A549 (cell line): ENCODE results near the gene ALAS2.

ENCODE experiments used
- BHLHE40 ChIP-seq: IDR thresholded peaks from 2 replicates; pipeline ENCODE4 v1.6.1; 2012; ENCODE audit warnings: low read depth, low read length, inconsistent platforms
- CBX2 ChIP-seq: fragments of 200-600 bp; sonication (generic); IDR thresholded peaks from 2 replicates; pipeline ENCODE4 v1.6.1; 2016; ENCODE audit warnings: low read depth, mild to moderate bottlenecking, borderline replicate concordance
- EP300 ChIP-seq, 2 experiments: fragments of >200 bp; sonication (Bioruptor Twin); formaldehyde crosslinking; IDR thresholded peaks; 2 replicates in 1 of 2; 3 replicates in 1 of 2; pipeline ENCODE4 v1.6.1; 2016 to 2017
- JUN ChIP-seq, 2 experiments: fragments of >200 bp; sonication (Bioruptor Twin); formaldehyde crosslinking; IDR thresholded peaks; 2 replicates in 1 of 2; 3 replicates in 1 of 2; pipeline ENCODE4 v1.6.1; 2016 to 2017
- KDM1A ChIP-seq: fragments of 200-600 bp; sonication (generic); IDR thresholded peaks from 2 replicates; pipeline ENCODE4 v1.6.1; 2016; ENCODE audit warnings: low read depth, mild to moderate bottlenecking
- MAX ChIP-seq: IDR thresholded peaks from 2 replicates; pipeline ENCODE4 v1.6.1; 2012
- POLR2A ChIP-seq: IDR thresholded peaks from 2 replicates; pipeline ENCODE4 v1.6.1; 2012; ENCODE audit warnings: mild to moderate bottlenecking, low read length
- TF ChIP-seq, protein P1 (sequence below): fragments of >200 bp; sonication (Bioruptor Twin); formaldehyde crosslinking; IDR thresholded peaks from 3 replicates; pipeline ENCODE4 v1.5.1; 2016

GRCh38 chrX:55033429-55033828 is 2.7 kb upstream of the ALAS2 start:
- no peak for TF ChIP-seq KDM1A
- TF ChIP-seq, protein P1, sequence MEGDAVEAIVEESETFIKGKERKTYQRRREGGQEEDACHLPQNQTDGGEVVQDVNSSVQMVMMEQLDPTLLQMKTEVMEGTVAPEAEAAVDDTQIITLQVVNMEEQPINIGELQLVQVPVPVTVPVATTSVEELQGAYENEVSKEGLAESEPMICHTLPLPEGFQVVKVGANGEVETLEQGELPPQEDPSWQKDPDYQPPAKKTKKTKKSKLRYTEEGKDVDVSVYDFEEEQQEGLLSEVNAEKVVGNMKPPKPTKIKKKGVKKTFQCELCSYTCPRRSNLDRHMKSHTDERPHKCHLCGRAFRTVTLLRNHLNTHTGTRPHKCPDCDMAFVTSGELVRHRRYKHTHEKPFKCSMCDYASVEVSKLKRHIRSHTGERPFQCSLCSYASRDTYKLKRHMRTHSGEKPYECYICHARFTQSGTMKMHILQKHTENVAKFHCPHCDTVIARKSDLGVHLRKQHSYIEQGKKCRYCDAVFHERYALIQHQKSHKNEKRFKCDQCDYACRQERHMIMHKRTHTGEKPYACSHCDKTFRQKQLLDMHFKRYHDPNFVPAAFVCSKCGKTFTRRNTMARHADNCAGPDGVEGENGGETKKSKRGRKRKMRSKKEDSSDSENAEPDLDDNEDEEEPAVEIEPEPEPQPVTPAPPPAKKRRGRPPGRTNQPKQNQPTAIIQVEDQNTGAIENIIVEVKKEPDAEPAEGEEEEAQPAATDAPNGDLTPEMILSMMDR = no peak
- TF ChIP-seq EP300 (IDR thresholded peaks at IDR 0.05) = no peak
- TF ChIP-seq BHLHE40 = no peak
- no peak for TF ChIP-seq JUN (IDR thresholded peaks at IDR 0.05)
- TF ChIP-seq CBX2 = no peak
- TF ChIP-seq POLR2A = no peak
- no peak for TF ChIP-seq MAX
